Stimulated activated CD4-positive, alpha-beta T cell treated with anti-CD3 and anti-CD28 coated beads, Interleukin-15, amount 100 ng/mL, for 48 hours (primary cell): Measurements from ENCODE around the gene CCDC85C.
"Not testable (repeated sequence)": the region's sequence is repeated elsewhere in the genome, so short reads cannot be mapped to it uniquely, and the experiment has no call there.

Experiments
- DNase-seq, 2 donors: peaks; one replicate each; pipeline ENCODE4 v3.0.0-alpha.2; 2020; ENCODE audit warnings: low read depth in 2 of 2

The CCDC85C gene

DNA sequence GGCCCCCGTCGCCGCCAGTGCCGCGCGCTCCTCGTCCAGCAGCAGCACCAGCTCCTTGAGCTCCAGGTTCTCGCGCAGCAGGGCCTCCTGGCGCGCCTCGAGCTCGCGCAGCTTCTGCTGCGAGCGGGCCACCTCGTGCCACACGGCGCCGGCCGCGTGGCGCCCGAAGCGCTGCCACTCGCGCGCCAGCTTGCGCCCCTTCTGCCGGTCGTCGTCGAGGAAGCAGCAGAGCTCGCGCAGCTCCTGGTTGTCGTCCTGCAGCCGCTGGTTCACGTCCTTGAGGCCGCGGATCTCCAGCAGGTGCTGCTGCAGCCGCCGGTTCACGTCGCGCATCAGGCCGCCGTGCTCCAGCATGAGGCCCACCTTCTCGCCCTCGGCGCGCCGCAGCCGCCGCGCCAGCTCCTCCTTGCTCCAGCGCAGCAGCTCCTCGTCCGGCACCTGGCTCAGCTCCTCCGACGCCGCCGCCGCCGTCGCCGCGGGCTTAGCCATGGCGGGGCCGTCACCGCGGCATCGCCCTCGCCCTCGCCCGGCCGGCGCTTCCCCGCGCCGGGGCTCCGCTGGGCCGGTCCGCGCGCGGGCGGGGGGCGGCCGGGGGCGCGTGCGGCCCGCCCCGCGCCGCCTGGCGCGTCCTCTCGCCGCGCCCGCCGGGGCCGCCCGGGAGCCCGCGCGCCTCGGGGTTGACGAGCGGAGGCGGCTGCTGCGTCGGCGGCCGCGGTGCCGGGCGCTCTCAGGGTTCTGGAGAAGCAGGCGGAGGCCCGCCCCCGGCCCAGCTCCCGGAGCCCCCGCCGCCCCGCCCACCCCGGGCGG is at the start of gene CCDC85C:
TSS of gene CCDC85C (minus strand) at position 737 of the 807 bp plus-strand sequence. CDS start at position 489, 248 bp downstream.
- DNase-seq = peak in 1 of 2 donors; percentile 30

DNA sequence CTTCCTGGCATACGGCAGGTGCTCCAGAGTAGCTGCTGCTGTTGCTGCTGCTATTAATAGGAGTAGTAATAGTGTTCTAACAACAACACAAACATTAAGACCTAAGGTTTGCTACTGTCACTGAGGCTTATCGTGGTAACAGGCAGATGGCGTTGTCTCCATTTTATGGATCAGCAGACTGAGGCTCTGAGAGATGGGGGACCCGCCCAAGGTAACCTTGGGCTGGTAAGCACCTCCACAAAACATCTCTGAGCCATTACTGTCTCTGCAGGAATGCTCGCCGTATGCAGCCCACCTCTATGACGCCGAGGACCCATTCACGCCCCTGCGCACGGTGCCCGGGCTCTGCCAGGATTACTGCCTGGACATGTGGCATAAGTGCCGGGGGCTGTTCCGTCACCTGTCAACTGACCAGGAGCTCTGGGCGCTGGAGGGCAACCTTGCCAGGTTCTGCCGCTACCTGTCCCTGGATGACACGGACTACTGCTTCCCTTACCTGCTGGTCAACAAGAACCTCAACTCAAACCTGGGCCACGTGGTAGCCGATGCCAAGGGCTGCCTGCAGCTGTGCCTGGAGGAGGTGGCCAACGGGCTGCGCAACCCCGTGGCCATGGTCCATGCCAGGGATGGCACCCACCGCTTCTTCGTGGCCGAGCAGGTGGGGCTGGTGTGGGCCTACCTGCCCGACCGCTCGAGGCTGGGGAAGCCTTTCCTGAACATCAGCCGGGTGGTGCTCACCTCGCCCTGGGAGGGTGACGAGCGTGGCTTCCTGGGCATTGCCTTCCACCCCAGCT is 48.1 kb upstream of the CCDC85C start:
- DNase-seq = no peak

DNA sequence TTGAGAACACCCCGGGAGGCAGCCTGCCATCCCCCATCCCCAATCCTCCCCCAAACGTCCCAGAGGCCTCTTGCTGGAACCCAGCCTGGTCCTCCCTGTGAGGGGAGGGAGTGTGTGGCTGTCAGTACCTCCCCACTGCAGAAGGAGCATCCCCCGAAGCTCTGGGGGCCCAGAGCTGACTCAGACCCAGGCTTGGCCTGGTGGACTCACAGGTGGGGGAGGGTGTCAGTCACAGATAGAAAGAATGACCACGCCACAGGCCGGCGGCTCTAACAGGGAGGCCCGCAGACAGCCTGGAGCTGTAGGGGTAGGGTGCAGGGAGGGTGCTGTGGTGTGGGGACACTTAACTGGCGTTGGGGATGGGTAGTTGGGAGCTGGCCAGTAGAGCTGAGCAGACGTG is 46.2 kb upstream of the CCDC85C start:
- no peak for DNase-seq

DNA sequence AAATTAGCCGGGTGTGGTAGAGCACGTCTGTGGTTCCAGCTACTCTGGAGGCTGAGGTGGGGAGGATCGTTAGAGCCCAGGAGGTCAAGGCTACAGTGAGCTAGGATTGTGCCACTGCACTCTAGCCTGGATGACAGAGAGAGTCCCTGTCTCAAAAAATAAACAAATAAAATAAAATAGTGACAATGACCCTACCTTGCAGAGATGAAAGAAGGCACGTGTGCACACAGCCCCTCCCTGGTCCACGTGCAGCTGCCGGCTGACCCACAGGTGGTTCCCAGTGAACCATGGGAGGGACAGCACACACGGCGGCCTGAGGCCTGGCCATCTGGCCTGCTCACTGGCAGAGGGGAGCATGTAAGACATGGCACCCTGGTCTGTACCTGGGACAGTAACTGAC is 45.6 kb upstream of the CCDC85C start:
- DNase-seq = no peak

DNA sequence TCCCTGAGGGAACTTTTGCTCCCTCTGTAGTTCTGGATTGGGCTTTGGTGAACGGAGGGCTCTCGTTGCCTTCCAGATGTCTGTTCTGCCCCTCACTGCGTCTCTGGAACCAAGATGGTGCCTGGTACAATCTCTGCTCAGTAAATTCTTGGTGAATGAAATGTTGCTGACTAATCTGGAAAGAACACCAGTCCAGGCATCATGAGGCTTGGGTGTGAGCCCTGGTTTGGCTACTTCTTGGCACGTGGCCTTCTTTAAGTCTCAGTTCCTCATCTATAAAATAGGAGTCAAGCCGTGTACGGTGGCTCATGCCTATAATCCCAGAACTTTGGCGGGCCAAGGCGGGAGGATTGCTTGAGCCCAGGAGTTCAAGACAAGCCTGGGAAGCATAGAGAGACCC is 45.2 kb upstream of the CCDC85C start:
- no peak for DNase-seq

DNA sequence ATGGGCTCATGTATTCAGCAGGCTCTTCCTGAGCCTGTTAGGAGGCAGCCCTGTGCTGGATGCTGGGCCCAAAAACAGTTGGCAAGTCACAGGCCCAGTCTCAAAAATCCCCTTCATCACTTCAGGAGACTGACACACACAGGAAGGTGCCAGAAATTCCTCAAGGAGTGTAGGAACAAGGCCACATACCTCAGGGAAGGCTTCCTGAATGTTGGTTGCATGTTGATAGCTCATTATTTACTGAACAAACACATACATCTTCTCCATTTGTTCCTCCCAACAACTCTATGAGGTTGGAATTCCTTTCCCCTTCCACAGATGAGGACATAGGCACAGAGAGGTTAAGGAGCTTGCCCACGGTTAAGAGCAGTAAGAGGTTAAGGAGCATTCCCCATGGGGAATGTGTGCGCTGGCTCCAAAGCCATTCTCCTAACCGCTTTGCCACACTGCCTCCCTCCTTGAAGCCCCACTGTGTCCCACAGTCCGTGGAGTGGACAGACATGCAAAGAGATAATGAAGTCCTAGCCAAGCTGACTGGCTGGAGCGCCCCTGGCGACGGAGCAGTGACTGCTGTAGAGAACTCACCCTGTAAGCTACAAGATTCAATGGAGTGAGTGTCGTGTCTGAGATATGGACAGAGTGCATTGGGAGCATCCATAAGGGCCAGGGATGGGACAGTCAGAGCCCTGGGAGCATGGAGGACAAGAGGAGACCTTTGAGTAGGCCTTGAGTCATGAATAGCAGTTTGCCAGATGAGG is 44.2 kb upstream of the CCDC85C start:
- DNase-seq = no peak

DNA sequence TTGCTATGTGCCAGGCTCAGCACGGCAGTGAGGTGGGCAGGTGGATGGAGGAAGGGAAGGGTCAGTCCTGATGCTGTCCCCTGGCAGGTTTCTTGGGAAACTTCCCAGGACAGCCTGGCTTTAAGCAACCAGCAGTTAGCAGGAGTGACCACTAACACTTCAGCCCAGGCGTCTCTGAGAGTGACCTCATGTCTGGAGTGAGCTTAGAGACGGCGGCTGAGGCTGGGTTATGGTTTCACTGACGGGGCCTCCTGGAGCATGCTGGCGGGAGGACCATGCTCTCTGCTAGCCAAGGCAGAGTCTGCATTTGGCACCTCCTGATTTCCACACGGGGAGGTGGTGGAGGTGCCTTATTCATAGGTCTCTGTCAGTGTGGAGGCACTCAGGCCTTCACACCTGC is 43.4 kb upstream of the CCDC85C start:
- DNase-seq = no peak

DNA sequence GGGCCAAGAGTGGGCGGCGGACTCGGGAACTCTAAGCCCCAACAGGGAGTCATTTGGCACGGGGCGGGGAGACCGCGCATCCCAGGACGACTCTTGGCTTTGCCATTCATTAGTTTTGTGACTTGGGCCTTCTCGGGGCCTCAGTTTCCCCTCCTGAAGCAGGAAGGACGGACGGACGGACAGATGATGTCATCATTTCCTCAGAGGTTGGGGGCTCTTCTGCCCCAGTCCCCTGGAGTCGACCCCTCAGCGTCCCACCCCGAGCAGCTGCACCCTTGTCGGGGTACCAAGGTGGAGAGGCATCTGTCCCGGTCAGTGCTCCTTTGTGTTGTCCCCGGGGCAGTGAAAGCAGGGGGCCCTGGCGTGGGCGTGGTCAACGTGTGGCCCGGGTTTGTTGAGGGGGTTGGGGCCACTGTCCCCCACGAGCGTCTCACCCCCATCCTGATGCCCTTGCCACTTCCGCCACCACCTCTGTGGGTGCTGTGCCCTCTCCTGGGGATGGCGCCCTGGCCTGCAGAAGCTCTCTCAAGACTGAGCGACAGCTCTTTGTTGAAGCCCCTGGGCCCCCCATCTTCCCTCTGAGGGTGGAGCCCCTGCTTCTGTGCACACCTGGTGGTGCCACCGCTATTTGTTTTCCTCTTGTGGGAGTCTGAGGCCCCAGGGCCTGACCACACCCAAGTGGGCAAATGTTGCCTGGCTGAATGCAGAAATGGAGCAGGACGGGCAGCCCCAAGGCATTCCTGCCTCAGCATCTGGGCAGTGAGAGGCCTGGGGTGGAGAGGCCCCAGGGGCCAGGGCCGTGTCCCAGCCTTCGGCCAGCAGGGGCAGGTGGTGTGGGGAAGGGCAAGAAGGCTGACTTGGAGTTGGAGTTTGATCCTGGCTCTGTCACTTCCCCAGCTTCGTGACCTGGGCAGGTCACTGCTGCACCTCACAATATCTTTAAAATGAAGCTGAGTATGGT is 41.8 kb upstream of the CCDC85C start:
- DNase-seq = no peak

DNA sequence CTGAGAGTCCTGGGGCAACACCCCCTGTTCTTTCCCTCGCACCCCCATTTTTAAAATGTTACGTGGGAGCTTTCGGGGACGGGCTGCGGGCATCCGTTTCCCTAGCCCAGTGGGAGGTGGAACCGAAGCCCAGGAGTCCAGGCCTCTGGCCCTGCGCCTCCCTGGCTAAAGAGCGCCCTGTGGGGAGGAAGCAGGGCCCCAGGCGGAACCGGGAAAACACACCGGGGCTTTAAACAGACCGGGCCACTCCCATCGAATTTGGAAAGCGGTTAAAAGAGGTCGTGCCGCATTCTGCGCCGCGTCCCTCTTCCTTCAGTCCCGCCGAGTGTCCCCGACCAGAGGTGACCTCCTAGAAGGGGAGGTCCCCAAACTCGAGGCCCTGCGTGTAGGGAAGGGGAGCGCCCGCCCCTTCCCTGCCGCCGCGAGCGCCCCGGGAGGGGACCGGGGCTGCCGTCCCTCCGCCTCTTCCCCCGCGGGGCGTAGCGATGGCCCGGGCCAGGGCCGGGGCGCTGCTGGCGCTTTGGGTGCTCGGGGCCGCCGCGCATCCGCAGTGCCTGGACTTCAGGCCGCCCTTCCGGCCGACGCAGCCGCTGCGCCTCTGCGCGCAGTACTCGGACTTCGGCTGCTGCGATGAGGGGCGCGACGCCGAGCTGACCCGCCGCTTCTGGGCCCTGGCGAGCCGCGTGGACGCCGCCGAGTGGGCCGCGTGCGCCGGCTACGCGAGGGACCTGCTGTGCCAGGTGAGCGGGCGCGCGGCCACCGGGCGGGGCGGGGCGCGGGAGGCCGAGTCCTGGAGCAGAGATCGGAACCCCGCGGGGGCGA is 40.9 kb upstream of the CCDC85C start, which contains the start of gene HHIPL1:
TSS of gene HHIPL1 (plus strand) at position 407 of the 822 bp plus-strand sequence. CDS start at position 486, 79 bp downstream.
- DNase-seq = no peak

DNA sequence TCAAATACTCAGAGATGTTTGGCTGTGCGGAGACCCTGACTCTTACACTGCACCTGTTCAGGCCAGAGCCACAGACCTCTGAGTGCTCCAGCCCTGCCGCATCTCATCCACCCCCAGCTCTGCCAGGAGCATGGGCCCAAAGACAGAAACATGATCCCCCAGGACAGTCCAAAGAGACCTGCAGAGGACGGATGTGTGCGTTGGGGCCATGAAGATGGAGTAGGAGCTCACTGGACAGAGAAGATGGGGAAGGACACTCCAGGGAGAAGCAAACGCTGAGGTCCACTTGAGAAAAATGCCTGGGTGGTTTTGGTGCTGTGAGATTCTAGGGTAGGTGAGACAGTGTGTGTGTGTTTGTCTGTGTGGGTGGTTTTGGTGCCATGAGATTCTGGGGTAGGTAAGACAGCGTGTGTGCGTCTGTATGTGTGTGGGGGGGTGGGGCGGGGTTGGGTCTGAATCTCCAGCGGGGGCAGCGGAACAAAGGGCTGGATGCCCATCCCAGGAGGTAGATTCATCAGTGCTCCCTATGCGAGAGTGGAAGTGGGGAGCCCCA is 40.1 kb upstream of the CCDC85C start:
- no peak for DNase-seq

DNA sequence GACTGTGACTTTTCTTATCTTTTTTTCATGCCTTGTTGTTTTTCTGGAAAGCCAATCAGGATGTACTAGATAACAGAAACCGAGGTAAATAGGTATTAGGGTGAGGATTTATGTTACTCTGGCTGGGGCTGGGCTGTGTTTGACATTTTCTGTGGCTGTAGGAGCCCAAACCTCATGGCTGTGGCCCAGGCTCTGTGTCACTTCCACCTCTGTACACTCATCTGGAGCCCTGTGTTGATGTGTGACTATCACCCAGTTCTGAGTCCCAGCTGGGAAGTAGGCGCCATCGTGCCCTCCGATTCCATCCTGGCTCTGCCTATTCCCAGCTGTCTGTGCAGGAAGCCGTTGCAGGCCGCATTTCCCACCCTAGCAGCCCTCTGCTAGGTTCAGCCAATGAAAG is 39.3 kb upstream of the CCDC85C start:
- DNase-seq = no peak

DNA sequence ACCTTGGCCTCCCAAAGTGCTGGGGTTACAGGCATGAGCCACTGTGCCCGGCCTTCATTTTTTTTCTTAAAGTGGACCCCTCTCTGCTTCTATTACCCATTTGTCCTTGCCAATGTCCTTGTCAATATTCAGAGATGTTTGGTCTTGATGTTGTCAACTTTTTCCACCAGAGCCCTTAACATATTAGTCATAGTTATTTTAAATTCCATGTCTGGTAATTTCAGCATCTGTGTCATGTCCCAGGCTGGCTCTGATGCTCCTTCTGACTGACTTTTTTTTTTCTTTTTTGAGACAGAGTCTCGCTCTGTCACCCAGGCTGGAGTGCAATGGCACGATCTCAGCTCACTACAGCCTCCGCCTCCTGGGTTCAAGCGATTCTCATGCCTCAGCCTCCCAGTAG is 38.8 kb upstream of the CCDC85C start:
- not testable (repeated sequence) for DNase-seq

DNA sequence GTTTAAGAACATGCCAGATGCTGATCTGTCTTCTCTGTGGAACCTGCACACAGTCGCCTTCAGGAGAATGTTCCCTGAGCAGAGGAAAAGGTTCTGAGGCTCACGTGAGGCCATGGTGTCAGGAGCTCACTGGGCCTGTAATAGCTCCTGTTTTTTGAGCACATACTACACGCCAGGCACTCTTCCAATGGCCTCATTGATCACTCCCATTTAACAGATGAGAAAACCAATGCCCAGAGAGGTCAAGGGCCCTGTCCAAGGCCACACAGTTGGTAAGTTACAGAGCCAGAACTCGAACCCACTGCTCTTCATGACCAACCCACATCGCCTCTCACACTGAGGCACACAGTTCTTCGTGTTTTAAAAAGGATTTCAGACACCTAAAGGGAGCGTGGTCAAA is 33.6 kb upstream of the CCDC85C start:
- no peak for DNase-seq

DNA sequence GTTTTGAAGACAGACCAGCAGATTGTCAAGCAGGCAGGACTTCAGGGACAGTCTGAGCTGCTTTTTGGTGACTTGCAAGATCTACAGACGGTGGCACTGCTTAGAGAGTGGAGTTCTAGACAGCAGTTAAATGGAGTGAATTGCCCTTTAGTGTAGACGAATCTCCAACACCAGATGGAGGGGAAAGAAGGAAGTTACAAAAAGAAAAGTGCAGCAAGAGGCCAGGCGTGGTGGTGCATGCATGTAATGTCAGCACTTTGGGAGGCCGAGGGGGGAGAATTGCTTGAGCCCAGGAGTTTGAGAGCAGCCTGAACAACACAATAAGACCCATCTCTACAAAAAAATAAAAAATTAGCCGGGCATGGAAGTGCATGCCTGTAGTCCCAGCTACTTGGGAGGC is 32.5 kb upstream of the CCDC85C start:
- DNase-seq = no peak

DNA sequence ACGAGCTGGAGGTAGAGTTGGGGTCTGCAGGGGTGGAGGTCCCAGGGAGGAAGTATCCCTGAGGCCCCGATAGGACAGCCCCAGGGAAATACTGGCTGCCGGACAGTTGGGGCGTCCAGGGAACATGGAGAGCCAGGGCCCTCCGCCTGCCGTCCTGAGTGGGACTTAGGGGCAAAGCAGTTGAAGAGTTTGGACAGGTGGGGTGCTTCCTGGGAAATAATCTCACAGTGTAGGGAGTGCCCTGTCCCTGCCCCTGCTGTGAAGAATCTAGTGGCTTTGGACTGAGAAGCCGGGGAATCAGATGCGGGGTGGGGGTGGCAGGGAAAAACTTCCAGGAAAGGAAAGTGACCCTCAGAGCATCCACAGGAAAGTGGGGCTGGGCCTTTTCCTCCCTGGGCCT is 31.1 kb upstream of the CCDC85C start:
- no peak for DNase-seq

DNA sequence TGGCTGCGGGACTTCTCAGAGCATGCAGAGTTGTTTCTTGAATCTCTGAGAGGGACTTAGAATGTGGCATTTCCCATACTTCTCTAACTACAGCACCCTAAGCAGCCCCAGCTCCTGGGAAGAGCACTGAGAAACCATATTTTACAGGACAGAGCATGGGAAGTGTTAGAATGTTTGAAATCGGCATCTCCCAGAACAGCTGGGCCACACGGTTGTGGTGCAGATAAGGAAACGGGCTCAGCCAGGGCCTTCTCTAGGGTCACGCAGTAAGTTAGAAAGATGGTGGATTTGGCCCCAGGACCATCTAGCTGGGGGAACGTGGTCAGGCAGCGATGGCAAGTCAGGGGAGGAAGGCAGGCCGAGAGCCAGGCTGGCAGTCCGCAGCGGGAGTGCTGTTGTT is 30.4 kb upstream of the CCDC85C start:
- no peak for DNase-seq

DNA sequence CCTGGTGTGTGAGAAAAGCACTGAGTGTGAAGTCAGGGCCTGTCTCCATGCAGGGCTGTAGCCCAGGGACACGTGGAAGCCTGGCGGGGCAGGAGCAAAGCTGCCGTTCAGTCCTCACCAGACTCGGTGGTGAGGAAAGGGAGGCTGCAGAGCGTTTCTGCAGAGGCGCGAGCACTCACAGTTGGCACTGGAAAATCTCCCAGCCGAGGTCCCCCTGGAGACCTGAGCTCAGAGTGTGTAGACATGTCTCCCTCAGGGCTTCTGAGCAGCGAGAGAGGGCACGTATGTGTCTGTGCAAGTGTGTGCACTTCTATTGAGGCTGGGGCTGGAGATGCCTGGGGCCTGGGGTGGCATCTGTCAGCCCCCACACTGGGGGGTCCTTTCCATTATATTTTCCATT is 29.9 kb upstream of the CCDC85C start:
- no peak for DNase-seq

DNA sequence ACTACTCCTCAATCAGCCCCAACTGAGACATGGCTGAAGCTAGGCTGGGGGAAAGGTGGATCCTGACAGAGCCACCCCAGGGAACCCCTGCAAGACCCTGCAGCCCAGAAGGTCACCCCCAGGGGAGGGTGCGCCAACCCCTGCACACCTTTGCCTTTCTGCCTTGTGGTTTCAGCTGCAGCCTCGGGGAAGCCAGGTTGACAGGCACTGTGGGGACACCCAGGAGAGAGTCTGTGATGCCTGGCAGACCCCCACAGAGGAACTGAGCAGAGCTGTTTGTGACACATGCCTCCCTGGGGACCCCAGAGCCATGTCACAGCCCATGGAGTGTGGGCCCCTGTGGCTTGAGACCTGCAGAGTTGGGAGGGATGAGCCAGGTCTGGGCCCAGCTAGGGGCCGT is 29.1 kb upstream of the CCDC85C start:
- no peak for DNase-seq

DNA sequence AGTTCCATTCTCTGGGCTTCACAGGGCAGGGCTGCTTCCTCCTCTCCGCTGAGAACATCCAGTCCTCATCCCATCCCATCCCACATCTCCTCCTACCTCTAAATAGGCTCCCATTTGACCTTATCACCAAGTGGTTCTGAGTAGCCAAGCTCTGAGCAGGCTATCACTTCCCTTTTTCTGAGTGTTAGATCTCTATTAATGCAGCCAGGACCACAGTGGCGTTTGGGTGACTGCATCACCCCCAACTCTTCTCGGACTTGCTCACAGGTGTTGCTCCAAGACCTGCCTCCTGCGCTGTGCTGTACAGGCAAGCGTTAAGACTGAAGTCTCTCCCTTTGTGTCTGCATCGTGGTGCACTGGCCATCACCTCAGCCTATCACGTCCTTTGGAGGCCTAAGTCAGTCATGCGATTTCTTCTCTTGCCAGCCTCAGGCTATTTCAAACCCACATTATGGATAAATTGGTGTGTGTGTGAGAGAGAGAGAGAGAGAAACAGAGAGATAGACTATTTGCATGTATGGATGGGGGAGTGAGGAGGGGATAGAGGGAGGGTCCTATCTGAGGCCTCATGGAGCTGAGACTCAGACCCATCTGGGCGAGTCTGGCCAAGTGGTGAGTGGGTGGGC is 28.5 kb upstream of the CCDC85C start:
- DNase-seq = no peak
